ENCODE measurements around the gene CRADD. TPM values are rescaled to one million over a fixed set of nuclear protein-coding genes. Genes with fewer than 3 reads are reported as not detected.

The CRADD gene
- total RNA-seq, 1 experiment from 2014 or later = 7.6 TPM

DNA sequence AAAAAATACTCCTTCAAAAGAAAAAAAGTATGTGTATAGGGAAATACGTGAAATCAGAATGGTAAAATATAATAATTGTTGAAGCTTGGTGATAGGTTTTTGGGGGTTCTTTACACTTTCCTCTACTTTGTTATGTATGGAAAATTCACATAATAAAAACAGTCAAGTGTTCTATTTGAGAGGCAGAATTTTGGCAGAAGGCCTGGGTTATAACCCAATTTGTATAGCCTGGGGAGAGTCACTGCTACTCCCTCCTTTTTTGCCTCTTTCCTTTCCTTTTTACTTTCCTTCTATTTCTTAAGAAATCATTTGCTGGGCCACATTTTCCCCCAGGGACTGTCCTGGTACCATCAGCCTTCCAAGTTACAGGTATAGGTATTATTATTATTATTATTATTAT is 105.7 kb downstream of the CRADD start:
- H3K9me3 ChIP-seq (ENCODE audit: control insufficient read depth, low read depth, low read length) = no peaks in the 10 kb centered on the region
- TF ChIP-seq, protein P1, sequence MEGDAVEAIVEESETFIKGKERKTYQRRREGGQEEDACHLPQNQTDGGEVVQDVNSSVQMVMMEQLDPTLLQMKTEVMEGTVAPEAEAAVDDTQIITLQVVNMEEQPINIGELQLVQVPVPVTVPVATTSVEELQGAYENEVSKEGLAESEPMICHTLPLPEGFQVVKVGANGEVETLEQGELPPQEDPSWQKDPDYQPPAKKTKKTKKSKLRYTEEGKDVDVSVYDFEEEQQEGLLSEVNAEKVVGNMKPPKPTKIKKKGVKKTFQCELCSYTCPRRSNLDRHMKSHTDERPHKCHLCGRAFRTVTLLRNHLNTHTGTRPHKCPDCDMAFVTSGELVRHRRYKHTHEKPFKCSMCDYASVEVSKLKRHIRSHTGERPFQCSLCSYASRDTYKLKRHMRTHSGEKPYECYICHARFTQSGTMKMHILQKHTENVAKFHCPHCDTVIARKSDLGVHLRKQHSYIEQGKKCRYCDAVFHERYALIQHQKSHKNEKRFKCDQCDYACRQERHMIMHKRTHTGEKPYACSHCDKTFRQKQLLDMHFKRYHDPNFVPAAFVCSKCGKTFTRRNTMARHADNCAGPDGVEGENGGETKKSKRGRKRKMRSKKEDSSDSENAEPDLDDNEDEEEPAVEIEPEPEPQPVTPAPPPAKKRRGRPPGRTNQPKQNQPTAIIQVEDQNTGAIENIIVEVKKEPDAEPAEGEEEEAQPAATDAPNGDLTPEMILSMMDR (conservative IDR thresholded peaks at IDR 0.05) = no peak
- Mint-ChIP-seq H3K9me3 (no peaks in the 10 kb centered on the region), H3K27me3 (ENCODE audit: low read depth) (no peaks in the 10 kb centered on the region), H3K4me3 (no peak overlapping the region), H3K27ac (no peak overlapping the region), H3K4me1 (peaks cover 14 to 21% of the 10 kb centered on the region in 2 experiments), H3K36me3 (ENCODE audit: insufficient read depth in 1 of 3, low read depth in 3 of 3) (peaks cover 0 to under 1% (median 0%) of the 10 kb centered on the region in 3 experiments; a peak in 2 of 7 replicates)
- no peak overlapping the region for H3K9ac ChIP-seq (ENCODE audit: extremely low read depth, insufficient read length, low read length)
- H3K27me3 ChIP-seq (ENCODE audit: insufficient read depth, low read length) = no peaks in the 10 kb centered on the region
- H2AK5ac ChIP-seq (ENCODE audit: insufficient read length, low read length) = no peak overlapping the region
- H2AFZ ChIP-seq (ENCODE audit: low read length) = no peak overlapping the region
- no peak overlapping the region for H2BK15ac ChIP-seq (ENCODE audit: low read depth, low read length)
- H3K4me1 ChIP-seq (ENCODE audit: insufficient read depth, low read length) = peaks cover 3% of the 10 kb centered on the region
- H3K23me2 ChIP-seq (ENCODE audit: insufficient read length, low read depth, low read length, poor library complexity, severe bottlenecking) = no peaks in the 10 kb centered on the region
- no peaks in the 10 kb centered on the region for H4K20me1 ChIP-seq (ENCODE audit: control insufficient read depth, insufficient read depth, insufficient read length)
- H3K14ac ChIP-seq (ENCODE audit: insufficient read depth, low read length) = no peak overlapping the region
- H2BK12ac ChIP-seq (ENCODE audit: insufficient read length, low read depth, low read length) = no peak overlapping the region
- no peaks in the 10 kb centered on the region for H3K79me1 ChIP-seq (ENCODE audit: insufficient read depth, low read depth, low read length, poor library complexity, severe bottlenecking)
- H3K4ac ChIP-seq (ENCODE audit: low read depth, low read length) = no peak overlapping the region
- no peaks in the 10 kb centered on the region for H3K79me2 ChIP-seq (ENCODE audit: insufficient read depth, low read length)
- no peak overlapping the region for H4K91ac ChIP-seq (ENCODE audit: insufficient read length, low read depth, low read length)
- WGBS (ENCODE audit: extremely low coverage, insufficient read length, low lambda C conversion rate) = no CpG with 5 or more reads among the region's 1 CpG
- H4K5ac ChIP-seq (ENCODE audit: insufficient read length, low read depth, low read length) = no peak overlapping the region
- no peak overlapping the region for H3K4me2 ChIP-seq (ENCODE audit: insufficient read depth, insufficient read length, low read length)
- no peak overlapping the region for H4K8ac ChIP-seq (replicated peaks; ENCODE audit: insufficient read length, low read depth, low read length)
- H3K56ac ChIP-seq (ENCODE audit: insufficient read length, low read depth, low read length) = no peak overlapping the region
- H3T11ph ChIP-seq (ENCODE audit: low read length) = no peak overlapping the region
- no peak for DNase-seq
- H2BK5ac ChIP-seq (ENCODE audit: insufficient read length, low read length) = no peak overlapping the region
- H2BK20ac ChIP-seq (ENCODE audit: low read depth, low read length, poor library complexity, severe bottlenecking) = no peak overlapping the region
- no peak overlapping the region for H3K23ac ChIP-seq (ENCODE audit: insufficient read length, low read depth, low read length)
- no peak overlapping the region for H3K18ac ChIP-seq (ENCODE audit: insufficient read length, low read depth, low read length)
- no peak overlapping the region for H2BK120ac ChIP-seq (ENCODE audit: low read depth, low read length, poor library complexity, severe bottlenecking)
- H3K27ac ChIP-seq (ENCODE audit: insufficient read length, low read depth, low read length) = no peak overlapping the region

Measured in H9 (cell line).